ENCODE data around the gene SPATS1. TPM values are rescaled to one million over a fixed set of nuclear protein-coding genes. Genes with fewer than 3 reads are reported as not detected.
"Not testable (repeated sequence)": the region's sequence is repeated elsewhere in the genome, so short reads cannot be mapped to it uniquely, and the experiment has no call there.

Gene SPATS1
- total and polyA plus RNA-seq, 7 donors = not detected

DNA sequence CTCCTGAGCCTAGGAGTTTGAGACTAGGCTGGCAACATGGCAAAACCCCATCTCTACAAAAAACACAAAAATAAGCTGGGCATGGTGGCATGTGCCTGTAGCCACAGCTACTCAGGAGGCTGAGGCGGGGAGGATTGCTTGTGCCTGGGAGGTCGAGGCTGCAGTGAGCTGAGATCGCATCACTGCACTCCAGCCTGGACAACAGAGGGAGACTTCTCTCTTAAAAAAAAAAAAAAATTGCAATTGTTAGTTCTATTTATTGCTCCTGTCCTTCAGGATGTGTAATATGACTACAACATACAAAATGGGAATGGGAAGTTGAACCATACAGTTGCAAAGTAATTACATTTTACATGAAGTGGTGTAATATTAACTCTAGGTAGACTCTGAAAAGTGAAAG lies 21.2 kb upstream of the SPATS1 start:
- DNase-seq (no peak), ATAC-seq (no peak)
- TF ChIP-seq, protein P1, sequence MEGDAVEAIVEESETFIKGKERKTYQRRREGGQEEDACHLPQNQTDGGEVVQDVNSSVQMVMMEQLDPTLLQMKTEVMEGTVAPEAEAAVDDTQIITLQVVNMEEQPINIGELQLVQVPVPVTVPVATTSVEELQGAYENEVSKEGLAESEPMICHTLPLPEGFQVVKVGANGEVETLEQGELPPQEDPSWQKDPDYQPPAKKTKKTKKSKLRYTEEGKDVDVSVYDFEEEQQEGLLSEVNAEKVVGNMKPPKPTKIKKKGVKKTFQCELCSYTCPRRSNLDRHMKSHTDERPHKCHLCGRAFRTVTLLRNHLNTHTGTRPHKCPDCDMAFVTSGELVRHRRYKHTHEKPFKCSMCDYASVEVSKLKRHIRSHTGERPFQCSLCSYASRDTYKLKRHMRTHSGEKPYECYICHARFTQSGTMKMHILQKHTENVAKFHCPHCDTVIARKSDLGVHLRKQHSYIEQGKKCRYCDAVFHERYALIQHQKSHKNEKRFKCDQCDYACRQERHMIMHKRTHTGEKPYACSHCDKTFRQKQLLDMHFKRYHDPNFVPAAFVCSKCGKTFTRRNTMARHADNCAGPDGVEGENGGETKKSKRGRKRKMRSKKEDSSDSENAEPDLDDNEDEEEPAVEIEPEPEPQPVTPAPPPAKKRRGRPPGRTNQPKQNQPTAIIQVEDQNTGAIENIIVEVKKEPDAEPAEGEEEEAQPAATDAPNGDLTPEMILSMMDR (IDR thresholded peaks at IDR 0.05) = no peak
- Histone ChIP-seq H3K27ac (no peak overlapping the region), H3K4me1 (no peaks in the 10 kb centered on the region), H3K9me3 (no peaks in the 10 kb centered on the region), H3K36me3 (ENCODE audit: insufficient read depth in 1 of 2, low read depth in 1 of 2) (no peaks in the 10 kb centered on the region), H3K27me3 (ENCODE audit: insufficient read depth in 3 of 3, low read length in 2 of 3) (peaks cover 1 to 11% (median 5%) of the 10 kb centered on the region in 3 donors), H3K4me3 (no peak overlapping the region)
- 83 to 97% (median 88%) methylated on average over 3 of the region's 3 CpGs for WGBS, 3 donors
- intact Hi-C loops (cut with DNase I) = no loop called here

DNA sequence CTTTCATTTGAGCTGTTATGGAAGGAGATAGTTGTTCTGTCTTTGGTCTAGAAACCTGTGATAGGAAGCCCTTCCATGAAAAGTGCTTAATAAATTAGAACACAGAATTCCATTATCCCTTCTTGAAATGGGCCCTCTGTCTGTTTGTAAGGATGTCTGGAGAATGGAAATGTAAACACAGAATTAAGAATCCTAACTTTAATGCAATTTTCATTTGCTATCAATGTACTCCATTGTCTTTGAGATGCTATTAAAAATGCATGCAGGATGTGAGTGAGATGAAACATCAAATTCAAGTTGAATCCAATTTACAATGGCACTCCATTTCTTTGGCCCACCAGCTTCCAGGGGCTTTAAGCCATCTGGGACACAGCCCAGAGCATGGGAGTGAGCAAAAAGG lies 15.4 kb upstream of the SPATS1 start:
- TF ChIP-seq, protein P1 (IDR thresholded peaks at IDR 0.05) = no peak
- Histone ChIP-seq H3K4me3 (no peak overlapping the region), H3K27me3 (ENCODE audit: insufficient read depth in 3 of 3, low read length in 2 of 3) (peaks cover 0 to 18% (median 0%) of the 10 kb centered on the region in 3 donors), H3K9me3 (no peaks in the 10 kb centered on the region), H3K4me1 (no peaks in the 10 kb centered on the region), H3K27ac (no peak overlapping the region), H3K36me3 (ENCODE audit: insufficient read depth in 1 of 2, low read depth in 1 of 2) (no peaks in the 10 kb centered on the region)
- DNase-seq (no peak), ATAC-seq (no peak)
- intact Hi-C loops (cut with DNase I) = no loop called here

DNA sequence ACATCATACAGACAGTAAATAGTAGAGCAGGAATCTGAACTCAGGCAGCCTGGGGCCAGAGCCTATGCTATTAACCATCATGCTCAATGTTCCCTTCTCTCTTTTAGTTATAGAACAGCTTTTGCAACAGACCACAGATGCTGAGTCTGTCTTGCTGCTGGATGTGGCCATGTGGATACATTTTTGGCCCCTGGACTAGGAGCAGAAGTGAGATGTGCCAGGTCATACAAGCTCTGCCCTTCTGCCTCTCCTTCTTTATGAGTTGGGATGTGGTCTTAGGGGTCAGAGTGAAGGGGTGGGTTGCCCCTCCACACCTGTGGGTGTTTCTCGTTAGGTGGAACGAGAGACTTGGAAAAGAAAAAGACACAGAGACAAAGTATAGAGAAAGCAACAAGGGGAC lies 14.7 kb upstream of the SPATS1 start:
- no peak for ATAC-seq
- Histone ChIP-seq H3K9me3 (no peaks in the 10 kb centered on the region), H3K36me3 (ENCODE audit: insufficient read depth in 1 of 2, low read depth in 1 of 2) (no peaks in the 10 kb centered on the region), H3K27me3 (ENCODE audit: insufficient read depth in 3 of 3, low read length in 2 of 3) (peaks cover 0 to 18% (median 0%) of the 10 kb centered on the region in 3 donors), H3K4me3 (no peak overlapping the region), H3K27ac (no peak overlapping the region), H3K4me1 (no peaks in the 10 kb centered on the region)
- intact Hi-C loops (cut with DNase I) = no loop called here
- WGBS, 3 donors = 43 to 65% (median 55%) methylated on average over 2 of the region's 2 CpGs
- TF ChIP-seq, protein P1 (IDR thresholded peaks at IDR 0.05) = no peak
- no peak for DNase-seq

GRCh38 chr6:44328203-44328602 lies 14.2 kb upstream of the SPATS1 start:
- WGBS, 3 donors = 29 to 38% (median 29%) methylated on average over 5 to 7 of the region's 9 CpGs
- intact Hi-C loops (cut with DNase I) = not testable (repeated sequence)

GRCh38 chr6:44329858-44330257 lies 12.6 kb upstream of the SPATS1 start:
- no peaks in the 10 kb centered on the region for H3K9me3 ChIP-seq
- TF ChIP-seq, protein P1 (IDR thresholded peaks at IDR 0.05) = no peak
- peaks cover 0 to 12% (median 0%) of the 10 kb centered on the region in 3 donors for H3K27me3 ChIP-seq (ENCODE audit: insufficient read depth in 3 of 3, low read length in 2 of 3)
- ATAC-seq = no peak
- H3K27ac ChIP-seq = no peak overlapping the region
- WGBS, 3 donors = 60 to 65% (median 63%) methylated on average over 5 of the region's 5 CpGs
- H3K4me3 ChIP-seq = no peak overlapping the region
- no peaks in the 10 kb centered on the region for H3K36me3 ChIP-seq (ENCODE audit: insufficient read depth in 1 of 2, low read depth in 1 of 2)
- no peaks in the 10 kb centered on the region for H3K4me1 ChIP-seq
- no peak for DNase-seq
- intact Hi-C loops (cut with DNase I) = loop anchor here (10.0 kb wide), 2 partner anchors 225 to 235 kb away; no protein-coding TSS in a partner anchor

More at GRCh38 chr6:44328203-44328602, 14.2 kb upstream of the SPATS1 start:
- H3K27ac ChIP-seq; DNase-seq; H3K4me3 ChIP-seq; H3K4me1 ChIP-seq; ATAC-seq; H3K36me3 ChIP-seq (ENCODE audit: insufficient read depth in 1 of 2, low read depth in 1 of 2); H3K9me3 ChIP-seq: not testable (repeated sequence)
- H3K27me3 ChIP-seq (ENCODE audit: insufficient read depth in 3 of 3, low read length in 2 of 3) = peaks cover 0 to 14% (median 0%) of the 10 kb centered on the region in 3 donors
